ENCODE results near the gene MAEA.
A peak's percentile ranks its signal among the peaks of the same experiment; 100 is the strongest.
"Not testable (repeated sequence)": the region's sequence is repeated elsewhere in the genome, so short reads cannot be mapped to it uniquely, and the experiment has no call there.

Gene MAEA

DNA sequence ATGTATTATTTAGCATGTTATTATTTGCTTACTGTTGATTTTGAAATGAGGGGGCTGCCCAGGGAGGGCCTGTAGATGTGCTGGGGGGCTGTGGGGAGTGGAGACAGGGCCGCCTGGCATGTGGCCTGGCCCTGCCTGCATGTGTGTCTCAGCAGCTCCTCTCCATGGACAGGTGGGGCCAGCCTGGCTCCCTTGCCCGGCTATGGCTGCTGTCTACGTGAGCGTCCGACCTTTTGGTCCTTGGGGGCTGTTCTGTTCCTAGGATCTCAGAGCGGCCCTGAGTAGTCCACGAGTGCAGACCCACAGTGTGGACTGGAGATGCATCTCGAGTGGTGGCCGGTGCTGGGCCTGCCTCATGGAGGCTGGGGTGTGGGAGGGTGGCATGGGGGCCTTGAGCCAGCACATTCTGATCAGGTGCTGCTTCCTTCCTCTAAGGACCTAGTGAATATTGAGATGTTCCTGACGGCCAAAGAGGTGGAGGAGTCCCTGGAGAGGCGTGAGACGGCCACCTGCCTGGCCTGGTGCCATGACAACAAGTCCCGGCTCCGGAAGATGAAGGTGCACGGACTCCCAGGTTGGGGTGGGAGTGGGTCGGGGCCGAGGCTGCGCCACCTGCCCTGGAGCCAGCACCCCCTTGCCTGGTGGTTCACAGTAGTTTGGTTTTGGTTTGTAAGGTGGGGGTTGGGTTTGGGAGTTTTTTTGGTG lies 32.4 kb downstream of the MAEA start:
- no peak for DNase-seq (ENCODE audit: low spot score)

DNA sequence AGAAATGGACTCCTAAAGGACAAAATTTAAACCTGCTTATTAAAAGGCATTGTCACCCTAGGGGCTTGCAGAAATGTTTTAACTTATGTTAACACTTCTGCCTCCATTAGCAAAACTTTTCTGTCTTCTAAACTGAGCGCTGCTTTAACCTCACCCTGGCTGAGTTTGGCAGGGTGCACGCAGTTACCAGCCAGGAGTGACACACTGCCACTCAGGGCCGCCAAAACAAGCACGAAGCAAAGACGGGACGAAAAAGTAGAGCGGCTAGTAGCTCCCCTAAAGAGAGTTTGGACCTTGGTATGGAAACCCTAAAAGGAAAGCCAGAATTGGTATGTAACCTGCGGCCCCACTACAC lies 33.6 kb downstream of the MAEA start:
- DNase-seq (ENCODE audit: low spot score) = no peak

DNA sequence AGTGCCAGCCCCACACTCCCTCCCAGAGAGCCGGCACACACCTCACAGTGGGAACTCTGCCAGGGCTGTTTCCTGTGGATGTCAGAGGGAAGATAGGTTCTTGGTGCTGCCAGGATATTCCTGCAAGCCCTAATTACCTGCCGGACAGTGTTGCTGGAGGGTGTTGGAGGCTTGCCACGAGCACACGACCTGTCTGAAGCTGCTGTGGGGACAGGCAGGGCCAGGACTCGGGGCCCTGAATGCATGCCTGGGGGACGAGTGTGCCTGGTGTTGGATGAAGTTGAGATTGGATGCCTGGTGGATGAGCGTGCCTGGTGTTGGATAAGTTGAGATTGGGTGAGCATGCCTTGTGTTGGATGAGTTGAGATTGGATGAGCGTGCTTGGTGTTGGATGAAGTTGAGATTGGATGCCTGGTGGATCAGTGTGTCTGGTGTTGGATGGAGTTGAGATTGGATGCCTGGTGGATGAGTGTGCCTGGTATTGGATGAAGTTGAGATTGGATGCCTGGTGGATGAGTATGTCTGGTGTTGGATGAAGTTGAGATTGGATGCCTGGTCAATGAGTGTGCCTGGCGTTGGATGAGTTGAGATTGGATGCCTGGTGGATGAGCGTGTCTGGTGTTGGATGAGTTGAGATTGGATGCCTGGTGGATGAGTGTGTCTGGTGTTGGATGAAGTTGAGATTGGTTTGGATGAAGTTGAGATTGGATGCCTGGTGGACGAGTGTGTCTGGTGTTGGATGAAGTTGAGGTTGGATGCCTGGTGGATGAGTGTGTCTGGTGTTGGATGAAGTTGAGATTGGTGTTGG lies 34.1 kb downstream of the MAEA start:
- peak; percentile 91 for DNase-seq (ENCODE audit: low spot score)

DNA sequence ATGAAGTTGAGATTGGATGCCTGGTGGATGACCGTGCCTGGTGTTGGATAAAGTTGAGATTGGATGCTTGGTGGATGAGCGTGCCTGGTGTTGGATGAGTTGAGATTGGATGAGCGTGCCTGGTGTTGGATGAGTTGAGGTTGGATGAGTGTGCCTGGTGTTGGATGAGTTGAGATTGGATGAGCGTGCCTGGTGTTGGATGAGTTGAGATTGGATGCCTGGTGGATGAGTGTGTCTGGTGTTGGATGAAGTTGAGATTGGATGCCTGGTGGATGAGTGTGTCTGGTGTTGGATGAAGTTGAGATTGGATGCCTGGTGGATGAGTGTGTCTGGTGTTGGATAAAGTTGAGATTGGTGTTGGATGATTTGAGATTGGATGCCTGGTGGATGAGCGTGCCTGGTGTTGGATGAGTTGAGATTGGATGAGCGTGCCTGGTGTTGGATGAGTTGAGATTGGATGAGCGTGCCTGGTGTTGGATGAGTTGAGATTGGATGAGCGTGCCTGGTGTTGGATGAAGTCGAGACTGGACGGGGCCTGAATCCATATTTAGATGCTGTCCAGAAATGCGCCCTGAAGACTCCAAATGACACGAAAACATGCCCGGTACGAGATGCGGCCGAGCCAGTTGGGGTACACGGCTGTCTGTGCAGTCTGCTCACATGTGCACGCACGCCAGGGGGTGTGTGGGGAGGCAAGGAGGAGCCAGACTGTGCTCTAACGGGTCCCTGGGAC lies 34.9 kb downstream of the MAEA start:
- DNase-seq (ENCODE audit: low spot score) = peak; percentile 45

DNA sequence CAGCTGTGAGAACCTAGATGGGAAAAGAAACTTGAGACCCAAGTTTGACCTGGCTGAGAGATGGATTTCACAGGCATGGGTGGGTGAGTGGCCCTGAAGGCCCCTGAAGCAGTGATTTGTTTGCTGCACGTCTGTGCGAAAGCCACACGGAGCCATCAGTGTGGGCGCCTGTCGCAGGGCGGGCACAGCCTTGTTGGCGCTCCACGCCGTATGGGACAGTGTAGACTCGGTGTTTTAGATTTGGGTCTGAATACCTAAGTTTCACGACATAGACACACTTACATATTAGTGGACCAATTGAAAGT lies 35.4 kb downstream of the MAEA start:
- DNase-seq (ENCODE audit: low spot score) = no peak

DNA sequence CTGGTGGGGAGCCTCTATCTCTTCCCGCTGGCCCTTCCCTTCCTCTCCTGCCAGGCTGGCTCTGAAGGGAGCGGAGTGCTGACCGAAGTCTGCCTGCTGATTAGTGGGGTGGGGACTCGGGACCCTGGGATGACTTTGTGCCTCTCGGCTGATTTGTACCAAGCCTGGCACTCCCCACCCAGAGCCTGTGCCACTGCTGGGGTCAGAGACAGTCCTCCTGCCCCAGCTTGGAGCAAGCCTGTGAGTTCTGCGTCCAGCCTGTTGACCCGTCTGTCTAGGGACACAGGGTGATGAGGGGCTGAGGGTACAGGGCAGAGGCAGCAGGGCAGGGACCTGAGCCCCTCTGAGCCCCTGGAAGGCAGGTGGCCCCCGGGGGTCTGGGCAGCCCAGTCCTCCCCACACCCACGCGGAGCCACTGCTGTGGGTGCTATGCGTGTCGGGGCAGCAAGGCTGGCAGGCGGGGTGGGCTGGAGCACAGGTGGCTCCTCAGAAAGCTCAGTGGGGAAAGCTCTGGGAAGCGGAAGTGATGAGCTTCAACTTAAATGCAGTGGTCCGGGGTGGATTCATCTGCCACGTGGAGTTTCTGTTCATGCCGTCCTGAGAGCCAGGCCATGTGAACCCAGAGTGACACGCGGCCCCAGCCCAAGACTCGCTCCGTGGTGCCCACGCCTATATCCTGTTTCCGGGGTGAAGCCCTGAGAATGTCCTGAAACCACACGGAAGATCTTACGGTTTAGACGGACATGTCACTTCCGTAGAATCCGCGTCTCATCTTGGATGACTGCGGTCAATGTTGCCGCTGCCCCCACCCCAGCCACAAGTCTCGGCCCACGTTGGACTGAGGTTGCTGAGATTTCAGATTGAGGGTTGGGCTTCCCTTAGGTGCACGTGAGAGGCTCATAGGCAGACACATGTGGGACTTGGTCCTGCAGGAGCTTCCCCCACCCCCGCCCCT lies 36.3 kb downstream of the MAEA start:
- no peak for DNase-seq (ENCODE audit: low spot score)

DNA sequence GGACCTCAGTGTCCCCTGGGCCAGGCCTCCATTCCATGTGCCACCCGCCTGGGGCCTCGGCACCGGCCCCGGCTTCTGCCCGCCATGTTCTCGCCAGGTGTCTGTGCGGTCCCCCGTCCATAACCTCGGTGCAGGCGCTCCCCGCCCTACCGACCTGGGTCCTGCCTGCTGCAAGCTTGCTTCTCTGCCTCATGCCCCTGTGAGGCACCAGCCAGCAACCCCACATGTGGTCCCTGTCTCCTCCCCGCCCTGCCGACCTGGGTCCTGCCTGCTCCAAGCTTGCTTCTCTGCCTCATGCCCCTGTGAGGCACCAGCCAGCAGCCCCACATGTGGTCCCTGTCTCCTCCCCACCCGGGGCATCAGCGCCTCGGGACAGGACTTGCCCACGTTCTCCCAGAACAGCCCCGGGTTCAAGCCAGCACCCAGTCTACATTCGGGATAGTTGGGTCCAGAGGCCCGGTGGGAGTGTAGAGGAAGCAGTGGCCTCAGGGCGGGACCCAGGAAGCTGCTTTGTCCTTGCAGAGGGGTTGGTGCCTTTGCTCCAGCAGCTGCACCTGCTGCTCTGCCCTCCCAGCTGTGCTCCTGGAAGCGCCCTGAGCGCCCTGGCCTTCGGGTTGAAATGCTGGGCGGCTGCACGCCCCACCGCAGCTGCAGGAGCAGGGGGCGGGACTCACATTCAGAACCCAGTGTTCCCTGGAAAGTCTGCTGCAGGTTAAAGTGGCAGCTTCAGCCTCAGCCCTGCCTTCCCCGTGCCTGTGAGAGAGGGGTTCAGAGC lies 37.2 kb downstream of the MAEA start:
- no peak for DNase-seq (ENCODE audit: low spot score)

DNA sequence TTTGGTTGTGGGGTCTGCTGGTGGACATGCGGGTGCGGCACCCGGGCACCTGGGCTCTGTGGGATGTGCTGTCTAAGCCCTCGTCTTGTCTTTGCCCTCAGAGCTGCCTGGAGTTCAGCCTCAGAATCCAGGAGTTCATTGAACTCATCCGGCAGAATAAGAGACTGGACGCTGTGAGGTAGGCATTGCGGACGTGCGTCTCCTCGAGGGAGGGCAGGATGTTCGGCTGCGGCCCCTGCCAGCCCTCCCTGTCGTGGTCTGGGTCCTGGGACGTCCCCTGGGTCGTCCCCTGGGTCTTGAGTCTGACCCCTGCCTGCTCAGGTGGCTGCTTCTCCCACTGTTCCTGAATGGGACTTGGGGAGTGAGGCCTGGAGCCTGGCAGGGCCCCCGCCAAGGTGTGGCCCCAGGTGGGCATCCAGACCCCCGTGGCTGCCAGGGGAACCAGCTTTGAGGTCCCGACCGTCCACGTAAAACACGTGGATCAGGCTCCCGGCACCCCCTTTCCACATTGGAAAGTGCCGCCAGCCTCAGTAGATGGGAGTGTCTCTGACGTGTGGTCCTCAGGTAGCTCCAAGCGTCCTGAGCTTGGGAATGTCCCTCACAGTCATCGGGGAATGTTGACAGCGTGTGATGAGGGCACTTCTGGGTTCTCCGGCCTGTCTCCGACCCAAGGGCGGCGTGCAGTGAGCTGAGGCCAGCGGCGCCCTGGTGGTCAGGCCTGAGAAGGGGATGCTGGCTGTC lies 38.0 kb downstream of the MAEA start:
- DNase-seq (ENCODE audit: low spot score) = no peak

DNA sequence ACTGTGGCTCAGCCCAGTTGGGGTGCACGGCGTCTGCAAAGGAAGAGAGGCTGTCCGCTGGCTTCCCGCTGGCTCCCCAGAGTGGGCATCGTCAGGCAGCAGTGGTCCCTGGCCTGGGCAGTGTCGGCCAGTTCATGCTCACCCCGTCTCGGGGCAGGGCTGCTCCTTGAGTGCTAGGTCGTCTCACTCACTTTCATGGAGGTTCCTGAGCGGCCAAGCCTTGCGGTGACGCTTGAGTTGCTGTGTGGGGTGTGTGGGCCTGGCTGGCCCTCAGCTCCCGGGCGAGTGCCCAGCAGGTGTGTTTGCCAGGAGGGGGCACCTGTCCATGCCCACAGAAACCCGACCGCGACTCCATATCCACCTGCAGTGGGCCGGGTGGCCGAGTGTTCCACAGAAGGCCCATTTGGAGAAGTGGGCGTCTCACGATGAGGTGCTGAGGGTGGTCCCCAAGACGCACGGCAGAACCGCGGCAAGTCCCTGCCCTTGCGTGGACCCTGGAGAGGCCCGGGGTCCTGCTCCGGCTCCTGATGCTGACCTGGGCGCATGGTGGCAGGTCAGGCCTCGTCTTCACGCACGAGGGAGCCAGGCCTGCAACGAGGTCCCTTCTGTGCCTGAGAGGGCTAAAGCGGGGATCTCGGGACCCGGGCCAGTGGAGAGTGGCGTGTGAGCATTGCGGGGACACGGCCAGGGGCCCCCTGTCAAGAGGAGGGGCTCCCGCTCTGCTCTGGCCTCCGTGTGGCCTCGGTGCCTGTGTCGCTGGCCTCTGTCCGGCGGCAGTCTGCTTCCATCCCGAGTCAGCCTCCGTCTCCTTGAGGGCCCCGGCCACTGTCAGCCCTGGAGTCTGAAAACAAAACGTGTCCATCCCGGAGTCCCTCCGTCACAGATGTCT lies 38.8 kb downstream of the MAEA start:
- no peak for DNase-seq (ENCODE audit: low spot score)

DNA sequence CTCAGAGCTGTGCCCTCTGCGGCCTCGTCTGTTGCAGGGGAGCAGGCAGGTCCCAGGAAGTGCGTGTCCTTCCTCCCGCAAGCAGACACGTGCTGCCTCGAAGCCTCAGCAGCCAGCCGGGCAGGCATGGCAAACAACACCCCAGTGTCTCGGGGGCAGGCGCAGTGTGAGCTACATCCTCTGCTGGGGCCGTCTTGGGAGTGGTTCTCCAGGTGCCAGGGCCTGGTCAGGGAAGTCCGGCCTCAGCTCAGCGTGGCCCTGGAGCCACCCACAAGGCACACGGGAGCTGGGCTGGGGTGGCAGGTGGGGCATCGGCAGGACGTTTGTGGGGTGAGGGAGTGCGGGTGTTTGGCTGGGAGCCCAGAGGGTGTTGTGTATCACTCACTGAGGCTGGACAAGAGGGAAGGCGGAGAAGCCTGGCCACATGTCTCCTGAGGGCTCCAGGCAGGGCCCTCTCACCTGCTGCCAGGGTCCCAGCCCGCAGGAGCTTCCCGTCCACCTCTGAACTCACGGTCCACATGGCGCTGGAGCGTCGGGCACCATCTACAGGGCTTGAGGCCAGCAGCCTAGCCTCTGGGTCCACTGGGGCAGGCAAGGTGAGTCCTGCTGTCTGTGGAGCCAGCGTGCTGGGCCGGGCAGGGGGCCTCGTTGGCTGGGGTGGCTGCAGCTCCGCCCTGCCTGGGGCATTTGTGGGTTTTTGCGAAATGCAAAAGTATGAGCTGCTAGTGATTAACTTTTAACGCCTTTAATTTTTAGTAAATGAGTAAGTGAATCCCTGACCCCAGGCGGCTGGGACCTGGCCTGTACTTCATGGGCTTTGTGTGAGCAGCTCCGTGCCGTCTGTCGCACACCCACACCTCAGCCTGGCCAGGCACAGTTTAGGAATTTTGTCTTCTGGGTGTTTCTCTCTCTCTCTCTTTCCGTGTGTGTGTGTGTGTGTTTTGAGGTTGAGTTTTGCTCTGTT lies 40.0 kb downstream of the MAEA start:
- DNase-seq (ENCODE audit: low spot score) = no peak

DNA sequence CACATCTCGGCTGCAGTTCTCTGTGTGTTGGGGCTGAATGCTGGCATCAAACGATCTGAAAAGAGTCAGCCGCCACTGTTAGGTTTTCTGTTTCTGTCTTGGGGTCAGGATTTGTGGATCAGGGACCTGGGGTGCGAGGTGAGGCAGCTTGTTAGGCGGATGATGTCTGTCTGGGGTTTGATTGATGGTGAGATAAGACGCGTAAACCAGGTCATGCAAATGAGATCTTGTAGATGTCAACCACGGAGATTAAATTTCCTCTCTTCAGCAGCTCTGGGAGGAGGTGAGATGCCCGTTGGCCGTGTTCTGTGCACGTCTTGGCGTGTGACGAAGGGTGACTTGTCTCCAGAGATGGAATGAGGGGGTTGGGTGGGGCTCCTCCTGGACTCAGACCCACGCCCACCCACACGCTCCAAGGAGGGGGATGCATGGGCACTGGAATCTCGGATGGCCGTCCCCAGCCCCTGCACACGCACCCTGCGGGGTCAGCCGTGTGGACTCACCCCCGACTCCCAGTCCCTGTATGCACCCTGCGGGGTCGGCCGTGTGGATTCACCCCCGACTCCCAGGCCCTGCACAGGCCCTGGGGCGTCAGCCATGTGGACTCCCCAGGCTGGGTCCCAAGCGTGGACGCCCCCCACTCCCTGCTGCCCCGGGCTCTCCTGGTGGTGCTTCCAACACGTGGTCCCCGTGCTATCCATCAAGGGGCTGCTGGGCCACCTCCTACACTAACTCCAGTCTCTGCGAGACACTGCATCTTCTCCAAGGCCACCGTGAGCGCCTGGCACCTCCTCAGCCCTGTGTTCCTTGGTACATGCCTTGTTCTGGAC lies 41.3 kb downstream of the MAEA start:
- no peak for DNase-seq (ENCODE audit: low spot score)

DNA sequence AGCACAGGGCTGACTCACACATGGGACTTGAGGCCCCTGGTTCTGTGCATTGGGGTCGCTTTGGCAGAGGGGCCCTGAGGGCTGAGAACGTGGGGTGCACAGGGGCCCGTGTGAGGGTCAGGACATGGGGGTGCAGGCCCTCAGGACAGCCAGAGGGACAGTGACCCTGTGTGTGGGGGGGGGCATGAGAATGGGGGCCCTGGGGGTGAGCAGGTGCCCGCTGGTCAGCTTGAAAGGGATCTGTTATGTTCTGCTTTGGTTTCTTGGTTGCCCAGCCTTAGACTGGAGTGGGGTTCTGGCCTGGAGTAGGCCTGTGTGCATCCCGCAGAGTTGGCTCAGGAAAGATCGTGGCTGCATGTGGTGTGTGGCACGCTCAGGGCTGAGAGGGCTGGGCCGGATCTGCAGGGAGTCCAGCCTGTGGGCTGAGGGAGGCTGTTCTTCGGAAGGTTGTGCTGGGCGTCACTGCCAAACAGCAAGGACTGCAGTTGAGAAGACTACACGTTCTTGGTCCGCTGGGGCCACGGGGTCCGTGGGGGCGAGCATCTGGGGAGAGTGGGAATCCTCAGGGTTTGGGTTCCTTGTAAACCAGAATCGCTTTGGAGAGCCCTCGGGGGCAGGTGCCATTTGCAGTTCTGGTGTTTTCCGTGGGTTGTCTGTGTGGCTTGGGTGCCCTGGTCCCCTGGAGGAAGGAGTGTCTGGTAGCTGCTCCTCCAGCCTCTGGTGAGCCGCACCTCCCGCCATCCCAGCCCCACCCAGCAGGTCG lies 42.1 kb downstream of the MAEA start:
- DNase-seq (ENCODE audit: low spot score) = no peak

DNA sequence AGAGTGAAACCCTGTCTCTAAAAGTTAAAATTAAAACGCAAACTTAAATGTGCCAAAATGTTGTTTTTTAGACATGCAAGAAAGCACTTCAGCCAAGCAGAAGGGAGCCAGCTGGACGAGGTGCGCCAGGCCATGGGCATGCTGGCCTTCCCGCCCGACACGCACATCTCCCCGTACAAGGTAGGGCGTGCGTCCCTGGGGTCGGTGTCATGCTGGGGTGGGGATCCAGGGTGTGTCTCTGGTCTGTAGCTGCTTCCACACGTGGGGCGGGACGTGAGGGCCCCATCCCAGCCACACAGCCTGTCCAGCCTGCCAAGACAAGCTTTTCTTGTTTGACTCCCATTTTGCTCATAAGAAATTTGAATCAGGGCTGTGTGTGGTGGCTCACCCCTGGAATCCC lies 43.0 kb downstream of the MAEA start:
- no peak for DNase-seq (ENCODE audit: low spot score)

DNA sequence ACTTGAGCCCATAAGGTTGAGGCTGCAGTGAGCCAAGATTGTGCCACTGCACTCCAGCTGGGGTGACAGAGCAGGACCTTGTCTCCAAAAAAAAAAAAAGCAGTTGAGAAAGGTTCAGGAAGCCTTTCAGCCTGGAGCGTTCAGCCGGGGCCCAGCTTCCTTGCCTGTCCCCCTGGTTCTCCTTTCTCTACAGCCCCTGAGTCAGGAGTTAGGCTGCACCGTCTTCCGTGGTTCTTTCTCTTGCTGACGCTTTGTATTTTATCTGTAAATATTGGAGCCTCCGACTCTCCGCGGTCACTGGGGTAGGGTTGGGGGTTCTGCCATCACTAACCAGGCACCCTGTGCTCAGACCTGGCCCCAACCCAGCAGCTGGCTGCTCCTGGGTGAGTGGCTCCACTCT lies 43.6 kb downstream of the MAEA start:
- no peak for DNase-seq (ENCODE audit: low spot score)

DNA sequence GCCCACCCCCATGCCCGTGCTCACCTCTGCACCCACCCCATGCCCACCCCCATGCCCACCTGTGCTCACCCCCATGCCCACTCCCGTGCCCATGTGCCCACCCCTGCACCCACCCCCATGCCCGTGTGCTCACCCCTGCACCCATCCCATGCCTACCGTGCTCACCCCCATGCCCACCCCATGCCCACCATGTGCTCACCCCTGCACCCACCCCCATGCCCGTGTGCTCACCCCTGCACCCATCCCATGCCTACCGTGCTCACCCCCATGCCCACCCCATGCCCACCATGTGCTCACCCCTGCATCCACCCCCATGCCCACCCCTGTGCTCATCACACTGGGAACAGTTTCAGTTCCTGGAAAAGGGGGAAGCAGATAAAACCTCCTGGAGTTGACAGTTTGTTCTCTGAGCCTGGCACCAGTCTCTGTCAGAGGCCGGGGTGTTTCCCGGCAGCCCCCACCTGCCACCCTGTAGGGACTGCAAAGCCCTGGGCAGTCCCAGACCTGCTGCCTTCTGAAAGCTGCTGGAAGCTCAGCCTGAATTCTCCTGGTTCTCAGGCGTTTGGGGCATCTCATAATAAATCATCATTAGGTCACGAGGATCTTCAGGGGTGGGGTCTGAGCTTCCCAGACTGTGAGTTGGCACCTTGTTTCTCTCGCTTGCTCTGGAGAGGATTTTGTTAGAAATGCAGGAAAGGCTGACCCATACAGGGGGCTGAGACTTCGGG lies 44.3 kb downstream of the MAEA start:
- DNase-seq (ENCODE audit: low spot score) = not testable (repeated sequence)

DNA sequence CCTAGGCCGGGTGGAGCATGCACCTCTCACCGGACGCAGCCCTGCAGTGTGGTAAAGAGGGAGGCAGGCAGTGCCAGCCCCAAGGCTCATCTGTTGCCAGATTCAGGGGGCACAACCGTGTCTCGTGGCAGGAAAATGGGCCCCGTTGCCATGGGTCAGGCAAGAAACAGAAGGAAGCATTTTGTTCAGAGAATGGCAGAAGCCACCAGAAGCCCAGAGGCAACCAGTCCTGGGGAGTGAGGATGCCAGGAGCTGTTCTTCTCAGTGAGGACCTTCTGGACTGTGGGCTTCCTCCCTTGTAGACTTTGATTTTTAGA lies 44.8 kb downstream of the MAEA start:
- no peak for DNase-seq (ENCODE audit: low spot score)

All from RKO (cell line).